ENCODE data around the gene GAST.

DNA sequence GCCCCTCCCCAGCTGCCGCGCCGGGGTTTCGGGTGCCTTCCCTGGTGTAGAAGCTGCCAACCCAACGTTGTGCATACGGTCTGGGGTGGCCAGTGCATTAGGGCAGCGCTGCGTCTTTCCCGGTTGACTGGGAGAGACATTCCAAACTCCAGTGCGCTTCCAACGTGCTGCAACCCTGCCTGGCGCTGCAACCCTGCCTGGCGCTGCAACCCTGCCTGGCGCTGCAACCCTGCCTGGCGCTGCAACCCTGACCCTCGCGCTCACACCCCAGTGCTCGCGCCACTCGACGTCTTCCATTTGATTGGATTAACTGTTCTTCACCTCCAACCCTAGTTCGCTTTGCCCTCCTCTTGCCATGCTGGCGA lies 22.8 kb downstream of the GAST start:
- TF ChIP-seq CBFB (CRISPR knock-in tag; IDR thresholded peaks at IDR 0.05) (no peak), ZNF77 (CRISPR knock-in tag; IDR thresholded peaks at IDR 0.05) (no peak), SMAD1 (IDR thresholded peaks at IDR 0.05; ENCODE audit: low read depth, low read length, partially characterized antibody) (no peak), JUN (IDR thresholded peaks at IDR 0.05; ENCODE audit: borderline replicate concordance, low read depth, low read length) (no peak), JUN (CRISPR knock-in tag; IDR thresholded peaks at IDR 0.05; ENCODE audit: borderline replicate concordance) (no peak)
- TF ChIP-seq, protein P1, sequence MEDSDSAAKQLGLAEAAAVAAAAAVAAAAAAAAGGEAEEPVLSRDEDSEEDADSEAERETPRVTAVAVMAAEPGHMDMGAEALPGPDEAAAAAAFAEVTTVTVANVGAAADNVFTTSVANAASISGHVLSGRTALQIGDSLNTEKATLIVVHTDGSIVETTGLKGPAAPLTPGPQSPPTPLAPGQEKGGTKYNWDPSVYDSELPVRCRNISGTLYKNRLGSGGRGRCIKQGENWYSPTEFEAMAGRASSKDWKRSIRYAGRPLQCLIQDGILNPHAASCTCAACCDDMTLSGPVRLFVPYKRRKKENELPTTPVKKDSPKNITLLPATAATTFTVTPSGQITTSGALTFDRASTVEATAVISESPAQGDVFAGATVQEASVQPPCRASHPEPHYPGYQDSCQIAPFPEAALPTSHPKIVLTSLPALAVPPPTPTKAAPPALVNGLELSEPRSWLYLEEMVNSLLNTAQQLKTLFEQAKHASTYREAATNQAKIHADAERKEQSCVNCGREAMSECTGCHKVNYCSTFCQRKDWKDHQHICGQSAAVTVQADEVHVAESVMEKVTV (CRISPR knock-in tag; IDR thresholded peaks at IDR 0.05) = no peak
- TF ChIP-seq, protein P2, sequence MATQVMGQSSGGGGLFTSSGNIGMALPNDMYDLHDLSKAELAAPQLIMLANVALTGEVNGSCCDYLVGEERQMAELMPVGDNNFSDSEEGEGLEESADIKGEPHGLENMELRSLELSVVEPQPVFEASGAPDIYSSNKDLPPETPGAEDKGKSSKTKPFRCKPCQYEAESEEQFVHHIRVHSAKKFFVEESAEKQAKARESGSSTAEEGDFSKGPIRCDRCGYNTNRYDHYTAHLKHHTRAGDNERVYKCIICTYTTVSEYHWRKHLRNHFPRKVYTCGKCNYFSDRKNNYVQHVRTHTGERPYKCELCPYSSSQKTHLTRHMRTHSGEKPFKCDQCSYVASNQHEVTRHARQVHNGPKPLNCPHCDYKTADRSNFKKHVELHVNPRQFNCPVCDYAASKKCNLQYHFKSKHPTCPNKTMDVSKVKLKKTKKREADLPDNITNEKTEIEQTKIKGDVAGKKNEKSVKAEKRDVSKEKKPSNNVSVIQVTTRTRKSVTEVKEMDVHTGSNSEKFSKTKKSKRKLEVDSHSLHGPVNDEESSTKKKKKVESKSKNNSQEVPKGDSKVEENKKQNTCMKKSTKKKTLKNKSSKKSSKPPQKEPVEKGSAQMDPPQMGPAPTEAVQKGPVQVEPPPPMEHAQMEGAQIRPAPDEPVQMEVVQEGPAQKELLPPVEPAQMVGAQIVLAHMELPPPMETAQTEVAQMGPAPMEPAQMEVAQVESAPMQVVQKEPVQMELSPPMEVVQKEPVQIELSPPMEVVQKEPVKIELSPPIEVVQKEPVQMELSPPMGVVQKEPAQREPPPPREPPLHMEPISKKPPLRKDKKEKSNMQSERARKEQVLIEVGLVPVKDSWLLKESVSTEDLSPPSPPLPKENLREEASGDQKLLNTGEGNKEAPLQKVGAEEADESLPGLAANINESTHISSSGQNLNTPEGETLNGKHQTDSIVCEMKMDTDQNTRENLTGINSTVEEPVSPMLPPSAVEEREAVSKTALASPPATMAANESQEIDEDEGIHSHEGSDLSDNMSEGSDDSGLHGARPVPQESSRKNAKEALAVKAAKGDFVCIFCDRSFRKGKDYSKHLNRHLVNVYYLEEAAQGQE (IDR thresholded peaks at IDR 0.05; ENCODE audit: borderline replicate concordance) = no peak
- TF ChIP-seq, protein P2 (CRISPR knock-in tag; IDR thresholded peaks at IDR 0.05; ENCODE audit: low read depth) = no peak
